Epithelial cell of esophagus (primary cell): ENCODE data around the gene AQP9.

ENCODE experiments used
- DNase-seq: peaks from one replicate; pipeline ENCODE4 v3.0.0; 2010; ENCODE audit warnings: low read depth
- H3K4me3 ChIP-seq: 2 replicates; pipeline ENCODE4 v1.5.1; 2011; ENCODE audit warnings: mild to moderate bottlenecking, low read length, control low read depth
- CTCF ChIP-seq: IDR thresholded peaks from 2 replicates; pipeline ENCODE4 v1.5.1; 2011; ENCODE audit warnings: low read depth, mild to moderate bottlenecking, low read length, control low read depth, inconsistent platforms; ENCODE audit not compliant: insufficient read depth; ENCODE audit errors: missing control alignments

Gene AQP9

GRCh38 chr15:58124585-58124984 is 13.6 kb upstream of the AQP9 start:
- DNase-seq = peak; percentile 76
- no peak for TF ChIP-seq CTCF
- H3K4me3 ChIP-seq = no peak overlapping the region

GRCh38 chr15:58125333-58125732 is 12.8 kb upstream of the AQP9 start:
- TF ChIP-seq CTCF = no peak
- DNase-seq = no peak
- no peak overlapping the region for H3K4me3 ChIP-seq

GRCh38 chr15:58134886-58135285 is 3.3 kb upstream of the AQP9 start:
- no peak for DNase-seq
- no peak for TF ChIP-seq CTCF
- H3K4me3 ChIP-seq = no peak overlapping the region

- TF ChIP-seq CTCF = no peak
- H3K4me3 ChIP-seq = no peak overlapping the region
- no peak for DNase-seq
These were observed 2.5 kb upstream of the AQP9 start for GRCh38 chr15:58135511-58136174.

GRCh38 chr15:58136731-58137130 is 1.4 kb upstream of the AQP9 start:
- H3K4me3 ChIP-seq = no peak overlapping the region
- DNase-seq = peak; percentile 83
- TF ChIP-seq CTCF = no peak

- no peak overlapping the region for H3K4me3 ChIP-seq
- DNase-seq = no peak
- no peak for TF ChIP-seq CTCF
These were observed 495 bp upstream of the AQP9 start for GRCh38 chr15:58137686-58138085.
